Effector memory CD4-positive, alpha-beta T cell (primary cell): Measurements from ENCODE around the gene LIN52.

Experiments used
- DNase-seq, 3 donors: peaks; one replicate each; pipeline ENCODE4 v3.0.0-alpha.2; 2020
- H3K27ac ChIP-seq: 2 replicates; pipeline ENCODE4 v1.7.0; 2013; ENCODE audit warnings: mild to moderate bottlenecking, low read length, moderate library complexity; ENCODE audit not compliant: insufficient read depth, poor library complexity, severe bottlenecking
- H3K27me3 ChIP-seq: replicated peaks from 2 replicates; pipeline ENCODE4 v1.7.0; 2013; ENCODE audit warnings: mild to moderate bottlenecking, low read length; ENCODE audit not compliant: insufficient read depth, control insufficient read depth, poor library complexity, severe bottlenecking
- H3K36me3 ChIP-seq: 2 replicates; pipeline ENCODE4 v1.7.0; 2013; ENCODE audit warnings: mild to moderate bottlenecking, low read length, moderate library complexity; ENCODE audit not compliant: control insufficient read depth, insufficient read depth
- H3K4me1 ChIP-seq: 2 replicates; pipeline ENCODE4 v1.7.0; 2013; ENCODE audit warnings: low read length, mild to moderate bottlenecking; ENCODE audit not compliant: control insufficient read depth, insufficient read depth, poor library complexity, severe bottlenecking
- H3K4me3 ChIP-seq: 2 replicates; pipeline ENCODE4 v1.7.0; 2013; ENCODE audit warnings: low read length, low read depth, mild to moderate bottlenecking; ENCODE audit not compliant: insufficient read depth, poor library complexity, severe bottlenecking
- H3K9me3 ChIP-seq: 2 replicates; pipeline ENCODE4 v1.7.0; 2013; ENCODE audit warnings: mild to moderate bottlenecking, low read length, moderate library complexity; ENCODE audit not compliant: control insufficient read depth

LIN52 gene

DNA sequence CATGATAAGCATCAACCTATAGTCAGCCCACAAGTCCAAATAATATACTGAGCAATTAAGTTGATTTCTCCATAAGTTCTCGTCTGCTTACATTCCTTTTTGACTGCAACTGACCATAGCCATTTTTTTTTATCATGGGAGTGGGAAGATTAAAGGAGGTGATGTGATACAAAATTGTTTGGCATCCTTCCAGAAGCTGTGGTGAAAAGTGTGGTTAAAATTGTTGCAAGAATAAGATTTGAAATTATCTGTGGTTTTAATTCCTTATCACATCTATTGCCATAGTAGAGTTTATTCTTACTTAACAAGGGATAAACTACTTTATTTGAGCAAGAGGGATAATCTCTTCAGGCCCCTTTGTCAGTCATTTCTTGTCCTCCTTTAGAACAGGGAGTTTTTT is 50.7 kb downstream of the LIN52 start:
- Histone ChIP-seq H3K27me3 (no peaks in the 10 kb centered on the region), H3K9me3 (no peaks in the 10 kb centered on the region), H3K4me1 (no peaks in the 10 kb centered on the region), H3K36me3 (no peaks in the 10 kb centered on the region), H3K4me3 (no peak overlapping the region), H3K27ac (no peak overlapping the region)
- no peak for DNase-seq

DNA sequence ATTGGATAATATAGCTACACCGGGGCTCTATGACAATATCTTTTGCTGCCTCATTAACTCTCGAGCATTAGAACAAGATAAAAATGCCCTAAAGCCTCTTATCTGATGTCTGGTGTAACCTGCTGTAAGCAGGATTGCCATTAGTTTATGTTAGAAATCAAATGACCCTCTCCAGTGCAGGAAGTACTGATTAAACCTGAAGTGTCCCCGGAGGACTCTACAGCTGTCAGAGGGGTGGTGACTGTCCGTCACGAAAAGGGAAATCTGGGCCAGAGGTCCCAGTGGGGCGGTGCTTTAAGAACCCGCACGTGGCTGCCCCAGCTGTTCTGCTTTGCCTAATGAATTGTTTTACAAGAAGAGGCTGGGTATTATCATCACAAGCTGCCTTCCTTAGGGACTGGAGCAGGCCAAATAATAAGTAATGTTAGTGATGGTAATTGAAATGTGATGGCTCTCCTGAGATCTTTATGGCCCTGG is 55.7 kb downstream of the LIN52 start:
- Histone ChIP-seq H3K4me1 (no peaks in the 10 kb centered on the region), H3K4me3 (no peak overlapping the region), H3K27me3 (no peaks in the 10 kb centered on the region), H3K36me3 (no peaks in the 10 kb centered on the region), H3K27ac (no peak overlapping the region), H3K9me3 (no peaks in the 10 kb centered on the region)
- DNase-seq, result no peak

GRCh38 chr14:74141703-74142102 is 56.9 kb downstream of the LIN52 start:
- no peak overlapping the region for H3K4me3 ChIP-seq
- H3K27ac ChIP-seq, result no peak overlapping the region
- no peaks in the 10 kb centered on the region for H3K9me3 ChIP-seq
- H3K27me3 ChIP-seq, result no peaks in the 10 kb centered on the region
- DNase-seq, result no peak
- no peaks in the 10 kb centered on the region for H3K4me1 ChIP-seq
- H3K36me3 ChIP-seq, result no peaks in the 10 kb centered on the region

- no peak for DNase-seq
- H3K36me3 ChIP-seq, result no peaks in the 10 kb centered on the region
- H3K27me3 ChIP-seq, result no peaks in the 10 kb centered on the region
- H3K4me3 ChIP-seq, result no peak overlapping the region
- no peaks in the 10 kb centered on the region for H3K9me3 ChIP-seq
- H3K4me1 ChIP-seq, result no peaks in the 10 kb centered on the region
- no peak overlapping the region for H3K27ac ChIP-seq
These were observed 57.8 kb downstream of the LIN52 start for GRCh38 chr14:74142523-74142922.

- Histone ChIP-seq H3K4me3 (no peak overlapping the region), H3K27me3 (no peaks in the 10 kb centered on the region), H3K4me1 (no peaks in the 10 kb centered on the region), H3K27ac (no peak overlapping the region), H3K36me3 (no peaks in the 10 kb centered on the region), H3K9me3 (no peaks in the 10 kb centered on the region)
- DNase-seq, result no peak
These were observed 60.0 kb downstream of the LIN52 start for GRCh38 chr14:74144789-74145188.

GRCh38 chr14:74147571-74147970 is 62.8 kb downstream of the LIN52 start:
- no peaks in the 10 kb centered on the region for H3K36me3 ChIP-seq
- no peak for DNase-seq
- no peak overlapping the region for H3K4me3 ChIP-seq
- no peaks in the 10 kb centered on the region for H3K27me3 ChIP-seq
- no peaks in the 10 kb centered on the region for H3K4me1 ChIP-seq
- H3K9me3 ChIP-seq, result no peaks in the 10 kb centered on the region
- H3K27ac ChIP-seq, result no peak overlapping the region

DNA sequence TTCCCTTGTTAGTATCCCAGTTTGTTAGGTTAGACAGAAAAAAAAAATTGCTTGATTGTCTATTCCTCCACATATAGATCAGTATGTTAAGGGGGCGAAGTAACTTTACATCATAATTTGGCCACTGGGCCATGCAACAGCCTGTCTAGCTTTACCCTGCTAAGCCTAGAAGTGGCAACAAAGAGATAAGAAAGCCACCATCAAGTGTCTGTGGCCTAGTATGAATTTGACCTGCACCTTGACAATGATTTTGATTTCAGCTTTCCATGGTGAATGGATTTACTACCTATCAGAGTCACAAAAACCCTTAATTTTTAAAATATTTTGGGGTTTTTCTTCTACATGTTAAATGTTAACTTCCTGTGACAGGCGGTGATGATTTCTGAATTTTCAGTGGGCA is 63.9 kb downstream of the LIN52 start:
- Histone ChIP-seq H3K4me3 (no peak overlapping the region), H3K27ac (no peak overlapping the region), H3K9me3 (no peaks in the 10 kb centered on the region), H3K36me3 (no peaks in the 10 kb centered on the region), H3K27me3 (no peaks in the 10 kb centered on the region), H3K4me1 (no peaks in the 10 kb centered on the region)
- no peak for DNase-seq

GRCh38 chr14:74155287-74155686 is 70.5 kb downstream of the LIN52 start:
- Histone ChIP-seq H3K27ac (no peak overlapping the region), H3K4me3 (no peak overlapping the region), H3K27me3 (no peaks in the 10 kb centered on the region), H3K9me3 (no peaks in the 10 kb centered on the region), H3K36me3 (no peaks in the 10 kb centered on the region), H3K4me1 (no peaks in the 10 kb centered on the region)
- no peak for DNase-seq

- Histone ChIP-seq H3K4me3 (no peak overlapping the region), H3K27ac (no peak overlapping the region), H3K36me3 (no peaks in the 10 kb centered on the region), H3K27me3 (no peaks in the 10 kb centered on the region), H3K9me3 (no peaks in the 10 kb centered on the region), H3K4me1 (no peaks in the 10 kb centered on the region)
- DNase-seq, result no peak
These were observed 71.0 kb downstream of the LIN52 start for GRCh38 chr14:74155749-74156148.

- Histone ChIP-seq H3K9me3 (no peaks in the 10 kb centered on the region), H3K4me3 (no peak overlapping the region), H3K36me3 (no peaks in the 10 kb centered on the region), H3K27ac (no peak overlapping the region), H3K4me1 (no peaks in the 10 kb centered on the region), H3K27me3 (no peaks in the 10 kb centered on the region)
- no peak for DNase-seq
These were observed 76.0 kb downstream of the LIN52 start for GRCh38 chr14:74160763-74161162.
